ENCODE data around the gene UGT1A3.

Gene UGT1A3

GRCh38 chr2:233798335-233799086, 69.7 kb downstream of the UGT1A3 start:
- DNase-seq = no peak

GRCh38 chr2:233799087-233799665, 70.3 kb downstream of the UGT1A3 start:
- DNase-seq = no peak

- DNase-seq = no peak
Observed at GRCh38 chr2:233799716-233800115, 70.9 kb downstream of the UGT1A3 start.

DNA sequence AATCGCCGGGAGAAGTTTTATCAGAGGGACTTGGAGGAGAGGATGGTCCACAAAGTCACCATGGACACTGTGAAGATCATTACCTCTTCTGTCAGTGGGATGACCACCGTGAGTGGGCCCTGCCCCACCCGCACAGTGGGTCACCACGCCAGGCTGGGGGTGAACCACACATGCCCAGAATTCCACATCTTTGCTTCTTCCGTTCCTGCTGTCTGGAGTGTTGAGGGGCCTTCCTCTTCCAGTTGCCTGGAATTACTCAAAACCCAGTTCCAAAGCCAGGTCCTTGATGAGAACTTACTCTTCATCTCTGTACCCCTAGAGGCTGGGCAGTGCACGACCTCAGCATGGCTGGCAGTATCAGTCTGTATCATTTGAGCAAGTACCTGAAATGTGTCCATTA, 71.4 kb downstream of the UGT1A3 start:
- no peak for DNase-seq

GRCh38 chr2:233801357-233802131, 72.7 kb downstream of the UGT1A3 start:
- peak; percentile 5 for DNase-seq

DNA sequence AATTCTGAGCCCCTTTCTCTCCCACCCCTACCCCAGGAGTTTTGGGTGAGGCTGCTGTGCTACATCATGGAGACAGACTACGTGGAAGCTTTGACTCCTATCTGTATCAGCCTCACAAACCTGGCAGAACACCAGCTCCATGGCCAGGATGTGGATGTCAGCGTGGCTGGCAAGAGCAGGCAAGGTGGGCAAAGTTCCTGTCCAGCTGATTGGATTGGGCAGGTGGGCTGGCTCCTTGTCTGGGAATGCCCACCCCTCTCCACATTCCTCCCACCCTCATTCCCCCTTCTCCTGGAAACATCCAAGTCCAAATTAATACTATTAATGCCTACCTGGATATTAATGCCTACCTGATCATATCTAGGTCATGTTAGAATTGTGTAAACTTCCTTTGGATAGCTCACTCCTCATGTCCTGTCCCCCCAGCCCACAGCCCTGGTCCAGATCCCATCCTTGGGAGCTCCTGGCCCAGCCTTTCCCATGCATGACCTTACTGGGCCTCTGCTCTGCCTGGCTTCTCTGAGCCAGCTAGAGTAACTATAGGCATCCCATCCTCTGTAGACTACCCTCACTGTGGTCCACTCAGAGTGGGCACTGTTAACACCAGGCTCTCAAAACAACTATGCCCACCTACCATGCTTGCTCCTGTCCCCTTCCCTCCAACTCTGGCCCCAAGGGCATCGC, 73.4 kb downstream of the UGT1A3 start:
- DNase-seq = no peak

DNA sequence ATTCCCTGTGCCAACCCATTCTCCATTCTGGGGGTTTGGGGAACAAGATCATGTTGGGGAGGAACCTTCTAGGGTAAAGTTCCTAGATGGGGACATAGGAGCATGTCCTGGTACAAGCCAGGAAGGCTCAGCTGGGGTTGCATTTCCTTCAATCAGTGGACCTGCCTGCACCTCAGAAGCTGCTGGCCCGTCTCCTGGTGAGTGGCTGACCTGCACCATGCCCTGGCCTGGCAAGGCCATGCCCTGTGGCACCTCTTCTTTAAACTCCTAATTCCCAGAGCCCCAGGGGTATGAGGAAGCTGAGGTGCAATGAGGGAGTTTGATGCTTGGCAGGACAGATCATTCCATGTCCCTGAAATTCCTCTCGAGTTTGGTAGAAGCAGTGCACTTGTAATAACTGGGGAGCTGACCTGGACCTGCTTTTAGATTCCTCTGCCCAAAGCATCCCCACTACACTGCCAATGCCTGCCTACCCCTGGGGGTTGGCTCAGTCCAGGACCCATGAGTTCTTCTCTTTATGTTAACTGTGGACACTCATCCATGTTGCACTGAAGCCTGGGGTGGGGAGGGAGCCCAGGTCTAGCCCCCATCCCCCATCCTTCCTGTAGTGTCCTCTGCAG, 74.6 kb downstream of the UGT1A3 start:
- DNase-seq = no peak

DNA sequence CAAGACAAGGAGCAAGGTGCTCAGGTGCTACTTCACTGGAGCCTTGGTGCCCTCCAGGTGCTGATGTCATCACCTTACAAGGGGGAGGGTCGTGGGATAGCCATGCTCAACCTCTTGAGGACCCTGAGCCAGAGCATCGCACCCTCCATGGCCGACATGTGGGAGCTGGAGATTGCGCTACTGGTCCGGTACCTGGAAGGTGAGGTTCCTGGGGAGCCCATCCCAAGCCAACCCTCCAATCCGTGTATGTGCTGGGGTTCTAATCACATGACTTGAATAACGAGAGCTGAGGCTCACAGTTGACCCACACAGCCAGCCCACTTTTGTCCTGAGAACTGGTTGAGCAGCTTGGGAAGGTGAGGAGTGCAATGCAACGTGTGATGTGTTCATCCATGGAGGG, 75.2 kb downstream of the UGT1A3 start:
- DNase-seq = no peak

DNA sequence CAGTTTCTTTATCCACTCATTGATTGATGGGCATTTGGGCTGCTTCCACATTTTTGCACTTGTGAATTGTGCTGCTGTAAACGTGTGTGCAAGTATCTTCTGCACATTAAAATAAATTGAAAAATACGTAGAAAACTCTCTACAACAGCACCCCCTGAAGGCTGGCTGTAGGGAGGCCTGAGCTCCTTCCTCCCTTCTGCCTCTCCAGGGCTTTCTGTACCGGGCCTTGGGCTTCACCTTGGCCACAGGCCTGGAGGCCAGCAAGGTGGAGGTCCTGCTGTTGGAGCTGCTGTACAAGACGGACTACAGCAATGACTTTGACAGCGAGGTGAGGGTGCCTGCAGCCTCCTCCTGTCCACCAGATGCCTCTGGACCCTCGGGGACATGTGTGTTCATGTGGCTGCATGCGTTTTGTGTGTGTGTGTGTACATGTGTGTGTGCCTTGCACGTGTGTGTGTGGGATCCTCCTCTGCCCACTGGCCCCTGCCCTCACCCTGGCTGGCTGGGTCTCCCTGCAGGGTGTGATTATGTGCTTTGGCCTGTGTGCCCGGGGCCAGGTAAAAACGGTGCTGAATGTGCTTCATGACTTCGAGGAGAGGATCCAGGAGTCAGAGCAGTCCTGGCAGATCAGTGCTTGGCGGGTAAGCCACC, 78.5 kb downstream of the UGT1A3 start:
- no peak for DNase-seq

- no peak for DNase-seq
Observed at GRCh38 chr2:233807966-233808935, 79.4 kb downstream of the UGT1A3 start.

- DNase-seq = no peak
Observed at GRCh38 chr2:233810385-233810784, 81.5 kb downstream of the UGT1A3 start.

- no peak for DNase-seq
Observed at GRCh38 chr2:233811087-233811486, 82.2 kb downstream of the UGT1A3 start.

DNA sequence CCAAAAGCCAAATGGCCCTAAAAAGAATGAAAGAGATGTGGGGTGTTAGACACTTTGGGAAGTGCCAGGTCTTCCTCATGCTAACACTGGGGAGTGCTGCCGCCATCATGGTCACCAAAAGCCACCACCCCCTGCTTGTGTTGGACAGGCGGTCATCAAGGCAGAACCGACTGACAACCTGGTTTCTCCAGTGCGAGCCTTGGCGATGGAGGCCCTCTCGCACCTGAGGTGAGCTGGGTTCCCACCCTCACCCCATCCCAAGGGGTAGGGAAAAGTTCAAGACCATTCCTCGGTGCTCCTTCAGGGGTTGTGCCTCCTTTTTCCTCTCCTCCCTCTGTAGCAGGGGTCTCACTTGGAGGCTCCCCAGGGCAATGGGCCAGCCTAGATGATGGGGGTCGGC, 82.9 kb downstream of the UGT1A3 start:
- no peak for DNase-seq

DNA sequence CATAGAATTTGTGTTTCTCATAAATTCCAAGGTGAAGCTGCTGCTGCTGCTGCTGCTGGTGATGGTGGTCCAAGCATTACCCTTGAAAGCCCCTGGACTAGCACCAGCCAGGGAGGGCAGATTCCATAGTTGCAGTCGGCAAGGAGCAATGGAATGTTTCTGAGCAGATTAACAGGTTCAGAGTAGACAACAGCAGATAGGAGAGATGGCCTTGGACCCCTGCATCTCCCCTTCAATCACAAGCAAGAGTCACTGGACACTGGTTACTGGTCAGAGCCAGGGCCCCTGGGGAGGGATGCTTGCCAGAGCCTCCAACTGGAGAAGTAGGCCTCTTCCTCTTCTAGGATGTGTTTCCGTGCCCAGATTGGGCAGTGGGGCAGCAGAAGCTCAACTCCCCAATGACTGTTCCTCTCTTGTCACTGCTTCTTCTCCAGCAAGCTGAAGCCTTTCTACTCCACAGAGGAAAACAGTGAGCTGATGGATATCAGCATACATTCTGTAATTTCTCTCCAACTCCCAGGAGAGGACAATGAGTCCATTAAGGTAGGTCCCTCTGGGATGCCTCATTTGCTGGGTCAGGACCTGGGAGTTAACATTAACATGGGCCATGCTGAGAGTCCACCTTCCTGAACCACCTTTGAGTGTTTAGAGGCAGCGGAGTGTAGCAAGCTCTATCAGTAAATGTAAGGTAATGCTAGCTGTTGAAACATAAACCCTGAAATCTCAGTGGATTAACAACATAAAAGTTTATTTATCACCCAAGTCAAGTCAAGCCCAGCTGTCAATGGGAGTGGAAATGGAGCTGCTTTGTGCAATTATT, 84.6 kb downstream of the UGT1A3 start:
- DNase-seq = no peak

- no peak for DNase-seq
Observed at GRCh38 chr2:233814056-233814835, 85.4 kb downstream of the UGT1A3 start.

- no peak for DNase-seq
Observed at GRCh38 chr2:233815861-233816260, 87.0 kb downstream of the UGT1A3 start.

GRCh38 chr2:233816334-233816733, 87.5 kb downstream of the UGT1A3 start:
- no peak for DNase-seq

GRCh38 chr2:233816771-233817170, 87.9 kb downstream of the UGT1A3 start:
- DNase-seq = no peak

DNA sequence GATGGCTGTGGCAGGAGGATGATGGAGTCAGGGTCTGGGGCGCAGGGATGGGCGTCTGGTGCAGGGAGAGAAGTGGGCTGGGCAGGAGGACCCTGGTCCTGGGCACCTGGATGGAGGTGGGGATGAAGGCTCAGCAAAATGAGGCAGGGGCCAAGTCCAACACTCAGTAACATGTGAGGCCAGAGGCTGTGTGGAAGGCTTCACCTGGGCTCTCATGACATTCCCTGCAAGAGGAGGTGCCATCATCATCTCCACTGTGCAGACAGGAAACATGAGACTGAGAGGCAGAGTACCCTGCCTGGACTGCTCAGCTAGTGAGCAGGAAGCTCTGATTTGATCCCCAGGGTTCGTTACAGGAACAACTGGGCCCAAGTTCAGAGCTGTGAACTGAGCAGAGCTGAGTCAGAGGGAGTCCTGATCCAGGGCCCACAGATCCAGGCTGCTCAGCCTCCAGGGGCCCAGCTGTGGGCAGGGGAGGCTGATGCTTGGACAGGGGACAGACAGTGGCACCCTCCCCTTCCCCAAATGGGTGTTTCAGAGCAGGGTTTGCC, 88.6 kb downstream of the UGT1A3 start:
- DNase-seq = no peak

All from activated CD4-positive, alpha-beta T cell treated with anti-CD3 and anti-CD28 coated beads, Interleukin-2, amount 50 U/mL, for 16 hours (primary cell).